Spinal cord (tissue), 10 donors: ENCODE data around the gene SRF. TPM values are rescaled to one million over a fixed set of nuclear protein-coding genes. Genes with fewer than 3 reads are reported as not detected.

ENCODE experiments used
- DNase-seq, 6 donors: peaks; one replicate each; pipeline versions ENCODE4 v3.0.0 to v3.0.0-alpha.2; 2013 to 2015; ENCODE audit warnings: low spot score in 6 of 6, low read depth in 4 of 6
- H3K27ac ChIP-seq: one replicate; pipeline ENCODE4 v1.5.1; 2013; ENCODE audit warnings: low read depth, low read length, control low read depth
- H3K27me3 ChIP-seq: one replicate; pipeline ENCODE4 v1.6.1; 2013; ENCODE audit warnings: low read length; ENCODE audit not compliant: control insufficient read depth, insufficient read depth
- H3K36me3 ChIP-seq: one replicate; pipeline ENCODE4 v1.6.1; 2013; ENCODE audit warnings: low read length; ENCODE audit not compliant: control insufficient read depth, insufficient read depth
- H3K4me1 ChIP-seq: one replicate; pipeline ENCODE4 v1.6.1; 2013; ENCODE audit warnings: low read length; ENCODE audit not compliant: control insufficient read depth, insufficient read depth
- H3K4me3 ChIP-seq: one replicate; pipeline ENCODE4 v1.5.1; 2013; ENCODE audit warnings: low read depth, low read length, control low read depth
- H3K9me3 ChIP-seq: one replicate; pipeline ENCODE4 v1.6.1; 2013; ENCODE audit warnings: low read length; ENCODE audit not compliant: control insufficient read depth, insufficient read depth
- WGBS: methylation state at CpG from one replicate; pipeline ENCODE4 v1.1.5; 2013; ENCODE audit warnings: missing lambda C conversion rate; ENCODE audit not compliant: insufficient coverage; 5-methylcytosine and 5-hydroxymethylcytosine counted together
- polyA plus RNA-seq, 2 donors: library from polyadenylated mRNA; unstranded; fragments of 120-200 nt; gene quantifications; one replicate each; pipeline ENCODE4 v1.2.1, GENCODE V29; 2013; ENCODE audit not compliant: insufficient read length in 2 of 2
- total RNA-seq, 2 donors: library from RNA; depleted of rRNA in 1 of 2; stranded (reverse); fragments of 120-200 nt in 1 of 2; fragments of >200 nt in 1 of 2; gene quantifications; one replicate each; pipeline versions ENCODE4 v1.2.3 to v1.2.4, GENCODE V29; 2013 to 2014
- donor health status: healthy.

Gene SRF
- total and polyA plus RNA-seq, 4 donors, result 6.8 to 21.7 (median 18.9) TPM

DNA sequence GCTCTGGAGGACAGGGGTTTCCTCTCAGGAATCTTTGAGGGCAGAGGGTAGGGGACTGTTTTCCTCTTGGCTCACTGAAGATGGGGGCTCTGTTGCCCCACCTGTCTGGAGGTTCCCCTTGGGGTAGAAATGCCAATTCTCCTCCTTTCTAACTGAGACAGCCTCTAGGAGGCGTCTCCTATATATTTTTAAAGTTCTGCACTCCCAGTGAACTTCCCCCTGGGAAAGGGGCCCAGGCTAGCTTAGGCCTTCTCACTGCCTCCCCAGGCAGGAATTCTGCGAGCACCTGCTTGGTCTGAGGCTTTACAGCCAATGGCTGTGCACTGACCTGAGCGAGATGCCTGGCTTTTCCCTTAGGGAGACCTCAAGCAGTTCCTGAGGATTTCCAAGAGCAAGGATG, 24.8 kb upstream of the SRF start:
- 95% methylated on average over 3 of the region's 3 CpGs for WGBS

DNA sequence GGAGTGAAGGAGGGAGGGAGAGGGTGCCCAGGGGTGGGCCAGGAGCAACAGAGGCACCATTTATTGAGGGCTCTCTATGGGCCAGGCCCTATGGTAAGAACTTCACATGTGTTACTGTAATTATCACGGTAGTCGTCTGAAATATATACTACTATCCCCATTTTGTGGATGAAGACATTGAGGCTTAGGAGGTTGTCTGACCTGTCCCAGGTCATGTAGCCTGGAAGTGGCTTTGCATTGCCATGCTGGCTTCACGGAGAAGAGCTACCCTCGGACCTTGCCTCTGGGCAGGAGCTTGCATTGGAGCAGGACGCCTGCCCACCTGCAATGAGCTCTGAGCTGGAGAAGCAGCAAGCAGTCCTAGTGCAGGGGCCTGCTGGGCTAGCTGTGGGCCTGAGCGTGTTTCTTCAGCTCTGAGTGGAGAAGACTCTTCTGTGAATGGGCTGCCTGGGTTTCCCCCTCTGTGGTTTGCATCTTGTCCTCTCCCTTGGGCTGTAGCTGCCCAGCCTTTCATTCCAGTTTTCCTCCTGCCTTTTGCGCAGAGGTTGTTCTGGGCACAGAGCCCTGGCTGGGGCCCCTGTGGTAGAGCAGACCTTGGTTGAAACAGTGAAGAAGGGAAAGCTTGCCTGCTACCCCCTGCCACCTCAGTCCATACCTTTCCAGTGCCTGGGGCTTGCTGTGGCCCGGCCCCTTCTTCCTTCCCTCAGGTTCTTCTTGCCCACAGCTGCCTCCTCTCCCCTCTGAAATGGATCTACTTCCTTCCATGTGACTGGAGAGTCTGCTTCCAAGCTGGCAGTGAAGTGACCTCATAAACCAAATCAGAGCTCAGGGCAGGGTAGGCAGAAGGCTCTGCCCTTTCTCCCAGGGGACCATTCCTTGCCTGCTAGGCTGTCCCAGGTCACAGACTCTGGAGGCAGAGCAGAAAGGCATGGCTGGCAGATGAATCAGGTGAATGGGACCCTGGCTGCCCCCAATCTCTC, 24.1 kb upstream of the SRF start:
- H3K4me1 ChIP-seq, result peaks cover 11% of the 10 kb centered on the region
- no peaks in the 10 kb centered on the region for H3K27me3 ChIP-seq
- H3K27ac ChIP-seq, result no peak overlapping the region
- H3K36me3 ChIP-seq, result peaks cover 48% of the 10 kb centered on the region
- 94% methylated on average over 5 of the region's 8 CpGs for WGBS
- DNase-seq, result no peak
- H3K4me3 ChIP-seq, result no peak overlapping the region
- H3K9me3 ChIP-seq, result no peaks in the 10 kb centered on the region

More for the DNA sequence above, 24.8 kb upstream of the SRF start:
- Histone ChIP-seq H3K27me3 (no peaks in the 10 kb centered on the region), H3K4me3 (no peak overlapping the region), H3K4me1 (peaks cover 11% of the 10 kb centered on the region), H3K9me3 (no peaks in the 10 kb centered on the region), H3K27ac (no peak overlapping the region), H3K36me3 (peaks cover 53% of the 10 kb centered on the region)
- no peak for DNase-seq

DNA sequence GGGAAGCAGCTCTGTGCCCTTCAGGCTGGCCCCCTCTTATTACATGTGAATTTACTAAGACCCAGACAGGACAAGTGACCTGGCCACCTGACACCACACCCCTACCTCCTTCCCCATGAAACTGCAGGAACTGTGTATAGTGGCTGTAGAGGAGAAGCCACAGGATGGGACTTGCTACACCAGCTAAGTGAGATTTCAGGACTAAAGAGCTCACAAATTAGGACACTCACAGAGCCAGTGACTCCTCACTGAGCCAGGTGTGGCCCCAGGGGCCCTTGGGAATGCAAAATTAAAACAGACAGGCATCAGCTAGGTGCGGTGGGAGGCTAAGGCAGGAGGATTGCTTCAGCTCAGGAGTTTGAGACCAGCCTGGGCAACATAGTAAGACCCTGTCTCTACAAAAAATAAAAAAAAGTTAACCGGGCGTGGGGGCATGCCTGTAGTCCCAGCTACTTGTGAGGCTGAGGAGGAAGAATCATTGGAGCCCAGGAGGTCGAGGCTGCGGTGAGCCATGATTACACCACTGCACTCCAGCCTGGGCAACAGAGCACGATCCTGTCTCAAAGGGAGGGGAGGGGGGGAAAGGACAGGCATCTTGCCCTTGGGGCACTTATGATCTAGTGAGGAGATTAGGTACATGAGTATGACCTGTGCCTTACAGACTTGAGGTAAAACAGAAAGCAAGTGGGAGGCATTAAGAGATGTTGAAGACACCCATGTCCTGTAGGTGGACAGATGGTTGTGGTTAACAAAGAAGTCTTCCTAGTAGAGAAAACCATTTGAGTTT, 23.2 kb upstream of the SRF start:
- WGBS, result 89% methylated on average over 5 of the region's 6 CpGs
- H3K36me3 ChIP-seq, result peaks cover 50% of the 10 kb centered on the region
- H3K27me3 ChIP-seq, result no peaks in the 10 kb centered on the region
- H3K4me1 ChIP-seq, result peaks cover 9% of the 10 kb centered on the region
- H3K9me3 ChIP-seq, result no peaks in the 10 kb centered on the region
- H3K27ac ChIP-seq, result no peak overlapping the region
- no peak overlapping the region for H3K4me3 ChIP-seq
- no peak for DNase-seq

DNA sequence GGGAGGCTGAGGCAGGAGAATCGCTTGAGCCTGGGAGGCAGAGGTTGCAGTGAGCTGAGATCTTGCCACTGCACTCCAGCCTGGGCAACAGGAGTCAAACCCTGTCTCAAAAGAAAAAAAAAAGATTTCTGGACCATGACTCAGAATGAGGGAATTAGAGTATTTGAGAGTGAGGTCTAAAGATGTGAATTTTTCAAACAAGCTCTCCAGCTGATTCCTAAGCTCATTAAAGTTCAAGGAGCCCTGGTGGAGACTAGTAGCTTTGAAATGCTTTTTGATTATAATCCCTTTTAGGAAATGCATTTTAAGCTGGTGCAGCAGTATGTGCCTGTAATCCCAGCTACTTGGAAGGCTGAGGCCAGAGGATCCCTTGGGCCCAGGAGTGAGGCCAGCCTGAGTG, 21.8 kb upstream of the SRF start:
- Histone ChIP-seq H3K27ac (no peak overlapping the region), H3K4me1 (no peaks in the 10 kb centered on the region), H3K9me3 (no peaks in the 10 kb centered on the region), H3K4me3 (no peak overlapping the region), H3K36me3 (peaks cover 53% of the 10 kb centered on the region), H3K27me3 (no peaks in the 10 kb centered on the region)
- DNase-seq, result no peak
- 100% methylated on average over 1 of the region's 1 CpG for WGBS

DNA sequence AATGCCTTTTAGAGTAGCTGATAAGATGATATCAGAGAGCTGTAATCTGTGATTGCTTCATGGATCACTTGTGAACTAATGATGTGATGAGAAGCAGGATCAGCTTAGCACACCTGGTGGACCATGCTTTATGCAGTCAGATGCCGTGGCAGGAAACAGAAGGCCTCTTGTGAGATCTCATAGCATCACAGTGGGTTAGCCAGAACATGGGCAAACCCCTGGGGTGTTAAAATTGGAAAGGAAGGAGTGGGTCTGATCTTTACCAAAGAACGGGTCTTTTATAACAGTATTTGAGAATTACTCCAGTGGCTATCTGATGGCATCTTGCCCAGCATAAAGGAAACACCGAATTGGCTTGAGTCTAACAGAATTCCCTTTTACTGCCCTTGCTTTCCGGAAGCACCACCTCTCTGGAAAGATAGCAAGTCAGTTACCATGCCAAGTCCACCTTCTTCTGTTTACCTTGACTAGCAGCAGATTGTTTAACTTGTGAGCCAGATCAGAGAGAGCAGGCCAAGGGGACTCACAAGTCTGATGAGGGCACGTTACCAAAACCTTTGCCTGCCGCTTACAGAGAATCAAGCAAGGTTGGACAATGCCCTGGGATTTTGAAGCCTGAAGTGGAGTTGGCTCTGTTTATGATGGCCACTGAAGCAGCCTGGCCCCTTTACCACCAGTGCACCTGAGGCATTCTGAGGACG, 20.9 kb upstream of the SRF start:
- no peak for DNase-seq
- no peak overlapping the region for H3K27ac ChIP-seq
- H3K36me3 ChIP-seq, result peaks cover 51% of the 10 kb centered on the region
- H3K27me3 ChIP-seq, result no peaks in the 10 kb centered on the region
- no peaks in the 10 kb centered on the region for H3K9me3 ChIP-seq
- WGBS, result 78% methylated on average over 6 of the region's 7 CpGs
- H3K4me1 ChIP-seq, result no peaks in the 10 kb centered on the region
- no peak overlapping the region for H3K4me3 ChIP-seq

DNA sequence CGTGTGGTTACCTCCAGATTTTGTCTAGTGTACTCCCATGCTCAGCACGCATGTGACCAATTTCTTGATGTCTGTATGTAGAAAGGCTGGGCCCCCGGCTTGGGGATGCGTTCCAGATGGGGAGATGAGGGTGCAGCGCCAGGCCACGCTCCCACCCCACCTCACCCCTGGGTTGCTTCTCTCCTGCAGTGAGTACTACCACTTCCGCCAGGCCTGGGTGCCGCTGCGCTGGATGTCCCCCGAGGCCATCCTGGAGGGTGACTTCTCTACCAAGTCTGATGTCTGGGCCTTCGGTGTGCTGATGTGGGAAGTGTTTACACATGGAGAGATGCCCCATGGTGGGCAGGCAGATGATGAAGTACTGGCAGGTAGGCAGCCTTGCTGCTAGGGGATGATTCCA, 11.5 kb upstream of the SRF start:
- H3K9me3 ChIP-seq, result no peaks in the 10 kb centered on the region
- no peak for DNase-seq
- no peak overlapping the region for H3K27ac ChIP-seq
- WGBS, result 91% methylated on average over 7 of the region's 11 CpGs
- peaks cover 34% of the 10 kb centered on the region for H3K36me3 ChIP-seq
- no peaks in the 10 kb centered on the region for H3K4me1 ChIP-seq
- H3K27me3 ChIP-seq, result no peaks in the 10 kb centered on the region
- no peak overlapping the region for H3K4me3 ChIP-seq

DNA sequence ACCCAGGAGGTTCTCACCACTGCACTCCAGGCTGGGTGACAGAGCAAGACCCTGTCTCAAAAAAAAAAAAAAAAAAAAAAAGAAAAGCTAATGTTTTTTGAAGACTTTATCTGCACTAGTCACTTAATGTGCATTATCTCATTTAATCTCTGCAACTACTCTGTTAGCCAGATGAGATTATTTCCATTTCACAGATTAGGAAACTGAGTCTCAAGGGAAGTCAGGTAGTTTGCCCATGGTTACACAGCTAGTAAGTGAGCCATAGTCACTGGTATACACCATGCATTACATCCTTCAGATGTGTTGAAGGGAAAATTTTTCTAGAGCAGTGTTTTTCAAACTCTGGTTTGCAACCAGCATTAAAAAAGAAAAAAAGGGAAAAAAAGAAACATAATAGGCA, 7.2 kb upstream of the SRF start:
- Histone ChIP-seq H3K27me3 (no peaks in the 10 kb centered on the region), H3K4me1 (no peaks in the 10 kb centered on the region), H3K4me3 (no peak overlapping the region), H3K9me3 (no peaks in the 10 kb centered on the region), H3K36me3 (peaks cover 26% of the 10 kb centered on the region), H3K27ac (no peak overlapping the region)
- no peak for DNase-seq

DNA sequence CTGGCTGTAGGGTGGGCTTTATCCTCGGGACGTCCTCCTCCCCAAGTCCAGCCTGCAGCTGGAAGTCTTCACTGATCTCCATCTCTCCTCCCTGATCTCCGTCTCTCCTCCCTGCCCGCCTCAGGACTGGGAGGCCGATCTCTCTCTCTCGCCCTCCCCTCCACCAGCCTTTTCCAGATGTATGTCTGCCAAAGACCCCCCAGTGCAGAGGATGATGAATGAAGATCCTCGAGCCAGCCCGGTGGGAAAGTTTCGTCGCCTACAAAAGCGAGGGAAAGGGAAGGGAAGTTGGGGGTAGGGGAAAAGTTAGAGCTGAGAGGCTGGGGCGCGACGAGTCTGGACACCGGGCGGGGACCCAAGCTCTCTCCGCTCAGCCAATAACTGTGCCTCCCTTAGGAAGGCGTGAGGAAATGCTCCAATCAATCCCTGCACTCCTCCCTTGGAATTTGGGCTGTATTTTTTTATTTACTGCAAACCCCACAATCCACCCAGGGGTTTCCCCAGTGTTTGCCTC, 595 bp upstream of the SRF start:
- 0% methylated on average over 9 of the region's 18 CpGs for WGBS
- peak overlapping the region; percentile 78 for H3K4me3 ChIP-seq
- H3K27ac ChIP-seq, result peak overlapping the region; percentile 99
- DNase-seq, result peak in 1 of 6 donors; percentile 33
- no peaks in the 10 kb centered on the region for H3K27me3 ChIP-seq
- H3K36me3 ChIP-seq, result peaks cover 7% of the 10 kb centered on the region
- H3K9me3 ChIP-seq, result no peaks in the 10 kb centered on the region
- H3K4me1 ChIP-seq, result peaks cover 41% of the 10 kb centered on the region

DNA sequence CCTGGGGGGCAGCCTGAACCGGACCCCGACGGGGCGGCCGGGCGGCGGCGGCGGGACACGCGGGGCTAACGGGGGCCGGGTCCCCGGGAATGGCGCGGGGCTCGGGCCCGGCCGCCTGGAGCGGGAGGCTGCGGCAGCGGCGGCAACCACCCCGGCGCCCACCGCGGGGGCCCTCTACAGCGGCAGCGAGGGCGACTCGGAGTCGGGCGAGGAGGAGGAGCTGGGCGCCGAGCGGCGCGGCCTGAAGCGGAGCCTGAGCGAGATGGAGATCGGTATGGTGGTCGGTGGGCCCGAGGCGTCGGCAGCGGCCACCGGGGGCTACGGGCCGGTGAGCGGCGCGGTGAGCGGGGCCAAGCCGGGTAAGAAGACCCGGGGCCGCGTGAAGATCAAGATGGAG, 636 bp downstream of the SRF start:
- DNase-seq, result no peak
- H3K27ac ChIP-seq, result peak overlapping the region; percentile 67
- WGBS, result under 1% methylated on average over 57 of the region's 57 CpGs
- peak overlapping the region; percentile 78 for H3K4me3 ChIP-seq
- H3K4me1 ChIP-seq, result peaks cover 45% of the 10 kb centered on the region
- H3K36me3 ChIP-seq, result peaks cover 20% of the 10 kb centered on the region
- H3K27me3 ChIP-seq, result no peaks in the 10 kb centered on the region
- H3K9me3 ChIP-seq, result no peaks in the 10 kb centered on the region
